UCSD-AML1 (cell line): Measurements from ENCODE around the gene TUBB.
"Not testable (repeated sequence)": the region's sequence is repeated elsewhere in the genome, so short reads cannot be mapped to it uniquely, and the experiment has no call there.

Source experiments
- DNase-seq: peaks from one replicate; lab custom pipeline; 2025; ENCODE audit not compliant: unreplicated experiment; lab: John Stamatoyannopoulos, UW

TUBB gene

GRCh38 chr6:30738532-30738931, 18.4 kb downstream of the TUBB start:
- DNase-seq = no peak

DNA sequence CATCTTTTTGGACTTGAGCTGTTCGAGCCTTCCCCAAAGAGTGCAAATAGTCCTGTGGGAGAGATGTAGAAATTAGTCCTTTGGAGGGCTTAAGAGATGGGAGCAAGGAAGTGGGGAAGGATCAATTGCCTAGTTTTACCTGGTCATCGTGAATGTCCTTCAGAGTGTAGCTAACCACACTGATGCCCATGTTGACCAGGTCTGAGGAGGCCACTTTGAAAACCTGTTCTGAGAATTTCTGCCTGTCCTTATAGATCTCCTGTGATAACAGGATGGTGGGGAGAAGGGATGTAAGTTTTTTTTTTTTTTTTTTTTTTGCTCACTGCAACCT, 20.4 kb downstream of the TUBB start:
- DNase-seq = no peak

DNA sequence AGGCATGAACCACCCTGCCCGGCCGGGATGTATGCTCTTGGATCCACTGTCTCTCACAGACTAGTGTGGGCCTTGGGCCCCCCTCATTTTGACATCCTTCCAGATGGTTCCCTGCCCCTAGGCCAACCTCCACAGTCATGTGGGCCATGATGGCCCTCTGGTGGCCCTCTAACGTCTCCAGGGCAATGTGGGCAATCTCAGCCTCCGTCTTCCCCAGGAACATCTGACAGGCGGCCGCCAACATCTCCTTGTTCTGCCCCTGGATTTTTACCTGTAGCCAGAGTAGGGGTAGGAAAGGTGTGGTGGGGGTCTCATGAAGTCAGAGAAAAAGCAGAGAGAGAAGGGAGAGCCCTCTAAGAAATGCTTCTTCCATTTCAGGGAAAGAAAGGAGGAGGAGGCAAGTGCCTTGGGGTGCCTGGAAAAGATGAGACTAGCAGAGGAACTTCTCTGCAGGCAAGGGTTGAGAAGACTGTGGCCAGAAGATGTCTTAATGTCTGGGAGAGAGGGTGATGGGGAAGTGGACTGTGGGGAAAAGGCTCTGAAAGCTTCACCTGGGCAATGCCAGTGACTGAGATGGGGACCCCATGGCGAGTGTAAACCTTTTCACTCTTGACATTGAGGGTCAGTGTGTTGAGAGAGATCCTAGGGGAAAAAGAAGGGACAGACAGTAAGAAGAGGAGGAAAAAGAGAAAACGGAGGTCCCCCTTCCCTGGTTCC, 21.1 kb downstream of the TUBB start:
- DNase-seq = no peak

DNA sequence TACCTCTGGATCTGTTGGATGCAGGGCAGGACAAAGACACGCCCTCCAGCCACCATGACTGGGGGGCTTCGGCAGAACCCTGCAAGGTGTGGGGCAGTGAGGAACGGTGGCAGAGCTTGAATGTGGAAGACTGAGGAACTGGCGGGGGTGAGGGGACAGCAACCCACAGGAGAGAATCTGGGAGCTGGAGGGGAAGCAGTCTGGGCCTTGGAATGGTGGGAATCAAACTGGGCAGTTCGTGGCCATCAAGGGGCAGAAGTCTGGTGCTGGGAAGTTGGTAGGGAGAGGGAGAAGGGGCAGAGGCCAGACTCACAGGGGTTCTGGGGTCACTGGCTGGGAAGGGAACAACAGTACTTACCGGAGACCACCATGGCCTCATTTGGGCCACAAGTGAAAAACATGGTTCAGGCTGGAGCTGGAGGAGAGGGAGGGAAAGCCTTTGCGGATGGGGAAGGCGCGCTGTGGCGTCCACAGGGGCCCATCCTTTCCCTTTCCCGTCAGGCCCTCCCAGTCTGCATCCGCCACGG, 21.7 kb downstream of the TUBB start:
- DNase-seq = no peak

DNA sequence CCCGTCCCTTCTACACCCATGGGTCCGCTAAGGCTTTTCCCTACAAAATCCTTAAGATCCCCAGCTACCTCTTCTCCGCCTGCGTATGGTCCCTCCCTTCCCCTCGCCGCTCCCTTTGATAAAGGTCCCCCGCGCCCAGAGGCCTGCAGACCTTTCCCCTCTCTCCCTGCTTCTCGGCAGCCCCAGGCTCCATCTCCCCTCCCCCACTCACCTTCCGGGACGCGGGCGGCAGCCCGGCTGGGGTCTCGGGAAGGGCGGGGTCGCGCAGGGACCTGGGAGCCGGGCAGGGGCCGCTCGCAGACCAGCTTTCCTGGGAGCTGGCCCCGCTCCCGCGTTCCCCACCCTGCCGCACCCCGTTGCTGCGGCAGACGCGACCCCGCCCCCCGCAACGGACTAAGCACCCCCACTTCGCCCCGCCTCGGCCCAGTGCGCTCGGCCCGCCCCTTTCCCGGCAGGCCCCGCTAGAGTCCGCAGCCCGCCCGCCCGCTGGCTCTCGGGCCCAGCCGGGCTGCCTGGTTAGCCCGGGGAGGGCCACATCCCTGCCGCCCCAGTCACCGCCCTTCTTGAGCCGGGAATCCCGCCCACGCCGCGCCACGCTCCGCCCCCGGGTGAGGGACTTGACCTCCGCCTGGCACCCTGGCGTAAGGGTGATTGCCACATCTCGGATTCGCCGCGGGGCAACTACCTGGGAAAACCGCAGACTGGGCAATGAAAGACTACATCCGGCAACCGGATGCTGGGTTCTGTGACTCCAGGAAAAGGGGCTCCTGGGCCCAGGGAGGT, 22.4 kb downstream of the TUBB start, which contains the start of gene FLOT1:
TSS of gene FLOT1 (minus strand) at position 372 of the 783 bp plus-strand sequence. CDS start 498 bp downstream, outside the sequence.
- DNase-seq = peak; percentile 98

DNA sequence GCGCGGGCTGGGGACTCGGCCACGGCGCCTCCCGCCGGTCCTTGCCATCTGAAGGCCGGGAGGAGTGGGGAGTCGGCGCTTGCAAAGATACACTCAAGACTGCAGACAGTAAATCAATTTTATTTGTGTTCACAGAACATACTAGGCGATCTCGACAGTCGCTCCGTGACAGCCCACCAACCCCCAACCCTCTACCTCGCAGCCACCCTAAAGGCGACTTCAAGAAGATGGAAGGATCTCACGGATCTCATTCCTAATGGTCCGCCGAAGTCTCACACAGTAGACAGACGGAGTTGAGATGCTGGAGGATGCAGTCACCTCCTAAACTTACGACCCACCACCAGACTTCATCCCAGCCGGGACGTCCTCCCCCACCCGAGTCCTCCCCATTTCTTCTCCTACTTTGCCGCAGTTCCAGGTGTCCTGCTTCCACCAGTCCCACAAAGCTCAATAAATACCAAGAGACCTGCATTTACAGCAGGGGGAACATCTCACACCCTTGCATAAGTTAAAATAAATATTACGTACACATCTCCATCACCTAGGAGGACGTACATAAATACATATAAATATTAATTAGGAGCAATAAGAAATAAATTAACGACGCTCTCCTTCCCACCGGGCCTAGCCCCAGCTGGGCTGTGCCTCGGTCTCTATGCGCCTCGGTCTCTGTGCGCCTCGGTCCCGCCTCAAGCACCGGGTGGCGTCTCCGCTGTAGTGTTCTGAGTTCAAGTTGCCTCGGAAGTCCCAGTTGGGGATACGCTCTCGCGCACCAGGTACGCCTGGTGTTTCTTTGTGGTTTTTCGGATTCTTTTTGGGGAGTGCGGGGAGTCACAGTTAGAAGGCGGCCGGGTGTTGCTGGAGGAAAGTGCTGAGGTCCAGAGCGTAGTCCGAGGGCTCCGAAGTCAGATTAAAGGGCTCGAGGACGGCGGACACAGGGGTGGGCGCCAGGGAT, 23.2 kb downstream of the TUBB start:
- no peak for DNase-seq

- DNase-seq = peak; percentile 85
These were observed 24.1 kb downstream of the TUBB start, which contains the start of gene IER3 for GRCh38 chr6:30744054-30744805. Gene IER3, minus strand, starts transcription at chr6:30744547. Its CDS starts 29 bp downstream, at chr6:30744518.

- DNase-seq = no peak
These were observed 27.1 kb downstream of the TUBB start for GRCh38 chr6:30747300-30747687.

DNA sequence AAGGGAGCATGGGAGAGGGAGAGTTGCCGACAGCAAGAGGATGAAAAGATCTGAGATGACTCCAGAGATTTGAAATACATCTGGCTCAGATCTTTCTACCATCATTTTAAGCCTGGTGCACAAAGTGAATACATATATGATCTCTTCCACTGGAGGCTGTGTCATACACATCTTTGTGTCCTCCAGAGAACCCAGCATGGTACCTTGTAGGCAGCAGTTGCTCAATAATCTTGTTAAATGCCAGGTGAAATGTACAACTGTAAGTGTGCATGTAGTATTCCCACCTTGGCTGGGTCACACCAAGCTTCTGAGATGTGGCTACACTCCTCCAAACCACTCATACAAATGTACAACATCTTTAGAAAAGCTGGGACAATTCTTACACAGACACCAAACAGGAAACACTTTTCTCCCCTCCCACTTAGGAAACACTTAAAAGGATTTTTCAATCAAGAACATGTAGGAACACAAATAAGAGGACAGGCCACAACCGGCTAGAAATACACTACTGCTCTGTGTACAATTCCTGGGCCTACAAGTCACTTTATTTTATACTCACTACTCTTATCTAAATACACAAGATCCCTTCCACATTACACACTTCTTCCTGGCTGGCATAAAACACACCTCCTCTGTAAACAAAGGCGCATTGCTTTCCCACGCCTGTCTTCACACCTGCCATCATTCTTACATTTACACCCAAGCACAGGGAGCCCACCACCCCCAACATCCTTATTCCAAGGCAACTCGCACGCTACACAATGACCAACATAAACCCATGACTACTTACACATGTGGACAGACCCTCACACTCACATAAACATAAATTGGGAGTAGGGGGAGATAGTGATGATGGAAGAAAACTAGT, 28.0 kb downstream of the TUBB start:
- DNase-seq = no peak

GRCh38 chr6:30748851-30749540, 28.8 kb downstream of the TUBB start:
- no peak for DNase-seq

- no peak for DNase-seq
These were observed 29.6 kb downstream of the TUBB start for GRCh38 chr6:30749554-30750378.

DNA sequence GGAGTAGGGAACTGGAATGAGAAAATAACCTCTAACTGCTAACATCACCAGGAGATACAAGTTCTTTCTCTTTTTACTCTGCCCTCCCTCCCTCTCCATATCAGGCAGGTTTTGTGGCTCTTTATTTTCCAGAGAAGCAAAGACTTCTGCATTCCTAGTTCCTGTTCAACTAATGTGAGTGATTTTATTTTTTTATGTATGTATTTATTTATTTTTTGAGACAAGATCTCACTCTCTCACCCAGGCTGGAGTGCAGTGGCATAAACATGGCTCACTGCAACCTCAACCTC, 30.2 kb downstream of the TUBB start:
- DNase-seq = no peak

DNA sequence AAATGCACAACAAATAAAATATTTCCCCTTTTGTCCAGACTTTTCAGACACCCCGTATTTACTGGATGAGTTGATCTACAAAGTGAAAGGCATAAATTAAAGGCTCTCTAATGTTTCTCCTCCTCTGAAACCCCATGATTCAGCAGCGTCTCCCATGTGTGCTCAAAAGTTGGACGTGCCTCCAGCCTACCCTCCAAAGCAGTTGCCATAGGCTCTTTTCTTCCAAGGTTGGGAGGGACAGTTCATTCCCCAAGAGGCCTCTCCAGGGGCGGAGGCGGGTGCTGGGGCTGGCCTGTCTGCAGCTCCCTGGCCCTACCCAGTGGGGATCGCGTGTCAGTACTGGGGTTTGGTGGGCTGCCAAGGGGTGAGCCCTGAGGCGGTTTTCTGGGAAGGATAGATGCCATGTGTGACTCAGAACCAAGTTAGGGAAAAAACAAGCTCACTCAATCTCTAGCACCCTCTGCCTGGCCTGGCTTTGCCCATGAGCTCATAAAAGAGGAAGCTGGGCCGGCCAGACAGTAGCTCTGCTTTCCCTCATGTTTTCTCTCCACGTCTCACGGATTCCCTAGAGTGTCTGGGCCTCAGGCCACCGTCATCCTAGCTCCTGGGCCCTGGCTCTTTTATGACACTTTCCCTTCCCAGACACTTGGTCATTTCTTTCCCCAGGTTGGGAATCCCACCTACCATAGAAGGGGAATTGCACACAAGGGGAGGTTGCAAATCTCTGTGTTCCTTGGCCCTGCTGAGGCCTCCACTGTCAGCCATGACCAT, 32.2 kb downstream of the TUBB start:
- peak; percentile 35 for DNase-seq

GRCh38 chr6:30754631-30755030, 34.5 kb downstream of the TUBB start:
- no peak for DNase-seq

DNA sequence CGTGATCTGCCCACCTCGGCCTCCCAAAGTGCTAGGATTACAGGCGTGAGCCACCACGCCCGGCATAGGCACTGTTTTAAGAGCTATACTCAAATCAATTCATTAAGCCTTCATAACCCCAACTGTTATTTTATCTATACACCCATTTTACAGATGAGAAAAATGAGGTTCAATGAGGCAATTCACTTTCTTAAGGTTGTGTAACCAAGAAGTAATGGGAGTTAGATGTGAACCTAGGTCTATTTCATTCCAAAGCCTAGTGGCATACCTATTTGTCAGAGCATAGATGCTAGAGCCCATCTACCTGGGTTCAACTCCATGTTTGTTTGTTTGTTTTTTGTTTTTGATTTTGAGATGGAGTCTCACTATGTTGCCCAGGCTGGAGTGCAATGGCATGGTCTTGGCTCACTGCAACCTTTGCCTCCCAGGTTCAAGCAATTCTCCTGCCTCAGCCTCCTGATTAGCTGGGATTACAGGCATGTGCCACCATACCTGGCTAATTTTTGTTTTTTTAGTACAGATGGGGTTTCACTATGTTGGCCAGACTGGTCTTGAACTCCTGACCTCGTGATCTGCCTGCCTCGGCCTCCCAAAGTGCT, 36.4 kb downstream of the TUBB start:
- DNase-seq = not testable (repeated sequence)

DNA sequence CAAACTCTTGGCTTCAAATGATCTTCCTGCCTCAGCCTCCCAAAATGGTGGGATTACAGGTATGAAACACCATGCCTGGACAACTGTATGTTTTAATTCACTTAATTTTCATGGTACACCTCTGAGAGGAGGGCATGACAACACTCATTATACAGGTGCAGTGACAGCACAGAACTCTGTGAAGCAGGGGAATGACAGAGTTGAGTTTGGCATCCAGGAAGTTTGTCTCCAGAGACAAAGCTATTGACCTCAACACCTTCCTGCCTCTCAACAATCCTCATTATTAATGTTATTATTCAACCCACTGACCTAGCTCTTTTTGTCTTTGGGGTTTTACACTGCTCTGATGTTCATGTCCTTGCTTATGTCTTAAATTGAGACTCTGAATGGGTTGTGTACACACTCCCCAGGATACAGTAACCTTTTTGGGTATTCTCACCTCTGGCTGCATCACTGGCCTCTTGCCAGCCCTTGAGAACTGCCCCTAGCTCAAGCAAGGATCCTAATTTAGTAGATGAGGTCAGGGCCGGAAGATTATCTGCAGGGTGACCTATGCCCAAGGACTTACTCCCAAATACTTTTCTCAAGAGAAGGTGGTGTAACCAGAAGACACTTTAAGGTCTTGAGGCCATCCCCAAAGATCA, 37.2 kb downstream of the TUBB start:
- no peak for DNase-seq
